ENCODE data around the gene C21orf58.

The C21orf58 gene

GRCh38 chr21:46265736-46266525 is 57.7 kb downstream of the C21orf58 start:
- no peak for TF ChIP-seq CTCF (IDR thresholded peaks at IDR 0.05; ENCODE audit: low read depth, low read length)
- H3K4me3 ChIP-seq (replicated peaks in 1 of 2; ENCODE audit: low read depth in 2 of 2, low read length in 2 of 2) = no peak overlapping the region
- no peak for DNase-seq (ENCODE audit: low read depth in 2 of 2)

- no peak for TF ChIP-seq CTCF (IDR thresholded peaks at IDR 0.05; ENCODE audit: low read depth, low read length)
- H3K4me3 ChIP-seq (replicated peaks in 1 of 2; ENCODE audit: low read depth in 2 of 2, low read length in 2 of 2) = no peak overlapping the region
- DNase-seq (ENCODE audit: low read depth in 2 of 2) = no peak
Observed at GRCh38 chr21:46264690-46265144, 59.0 kb downstream of the C21orf58 start.

- DNase-seq (ENCODE audit: low read depth in 2 of 2) = no peak
- H3K4me3 ChIP-seq (replicated peaks in 1 of 2; ENCODE audit: low read depth in 2 of 2, low read length in 2 of 2) = no peak overlapping the region
- TF ChIP-seq CTCF (IDR thresholded peaks at IDR 0.05; ENCODE audit: low read depth, low read length) = no peak
Observed at GRCh38 chr21:46264046-46264689, 59.5 kb downstream of the C21orf58 start.

GRCh38 chr21:46256501-46256994 is 67.1 kb downstream of the C21orf58 start:
- DNase-seq (ENCODE audit: low read depth in 2 of 2) = no peak
- no peak overlapping the region for H3K4me3 ChIP-seq (replicated peaks in 1 of 2; ENCODE audit: low read depth in 2 of 2, low read length in 2 of 2)
- no peak for TF ChIP-seq CTCF (IDR thresholded peaks at IDR 0.05; ENCODE audit: low read depth, low read length)

GRCh38 chr21:46255758-46256337 is 67.8 kb downstream of the C21orf58 start:
- no peak overlapping the region for H3K4me3 ChIP-seq (replicated peaks in 1 of 2; ENCODE audit: low read depth in 2 of 2, low read length in 2 of 2)
- no peak for DNase-seq (ENCODE audit: low read depth in 2 of 2)
- no peak for TF ChIP-seq CTCF (IDR thresholded peaks at IDR 0.05; ENCODE audit: low read depth, low read length)

- TF ChIP-seq CTCF (IDR thresholded peaks at IDR 0.05; ENCODE audit: low read depth, low read length) = no peak
- DNase-seq (ENCODE audit: low read depth in 2 of 2) = no peak
- no peak overlapping the region for H3K4me3 ChIP-seq (replicated peaks in 1 of 2; ENCODE audit: low read depth in 2 of 2, low read length in 2 of 2)
Observed at GRCh38 chr21:46255166-46255565, 68.5 kb downstream of the C21orf58 start.
